ENCODE measurements around the gene PLCB1. TPM values are rescaled to one million over a fixed set of nuclear protein-coding genes. Genes with fewer than 3 reads are reported as not detected.

The PLCB1 gene
- polyA plus RNA-seq, 3 donors from 2014 or later: 11.0 to 20.4 (median 12.6) TPM

- peaks cover 2 to 16% (median 3%) of the 10 kb centered on the region in 3 donors for H3K27me3 Mint-ChIP-seq (ENCODE audit: low read depth in 3 of 3)
- no peak overlapping the region for H3K27ac Mint-ChIP-seq
- DNase-seq: no peak
- no peak overlapping the region for H3K4me3 Mint-ChIP-seq
- no peaks in the 10 kb centered on the region for H3K4me1 Mint-ChIP-seq
- no peaks in the 10 kb centered on the region for H3K9me3 Mint-ChIP-seq
- no peaks in the 10 kb centered on the region for H3K36me3 Mint-ChIP-seq
Measured at GRCh38 chr20:8118760-8119159, 13.3 kb upstream of the PLCB1 start.

GRCh38 chr20:8121666-8122065, 10.4 kb upstream of the PLCB1 start:
- Mint-ChIP-seq H3K27me3 (ENCODE audit: low read depth in 3 of 3) (peaks cover 4 to 11% (median 6%) of the 10 kb centered on the region in 3 donors), H3K27ac (no peak overlapping the region), H3K4me1 (no peaks in the 10 kb centered on the region), H3K9me3 (no peaks in the 10 kb centered on the region), H3K36me3 (no peaks in the 10 kb centered on the region), H3K4me3 (no peak overlapping the region)
- no peak for DNase-seq

GRCh38 chr20:8124639-8125038, 7.4 kb upstream of the PLCB1 start:
- Mint-ChIP-seq H3K27ac (no peak overlapping the region), H3K27me3 (ENCODE audit: low read depth in 3 of 3) (peaks cover 4 to 11% (median 4%) of the 10 kb centered on the region in 3 donors), H3K4me3 (no peak overlapping the region), H3K36me3 (no peaks in the 10 kb centered on the region), H3K9me3 (no peaks in the 10 kb centered on the region), H3K4me1 (no peaks in the 10 kb centered on the region)
- no peak for DNase-seq

- no peaks in the 10 kb centered on the region for H3K36me3 Mint-ChIP-seq
Measured at GRCh38 chr20:8126181-8126580, 5.9 kb upstream of the PLCB1 start.

GRCh38 chr20:8126841-8127378, 5.2 kb upstream of the PLCB1 start:
- peaks cover 4 to 6% of the 10 kb centered on the region in 2 donors for H3K4me1 Mint-ChIP-seq
- H3K27ac Mint-ChIP-seq: no peak overlapping the region
- no peaks in the 10 kb centered on the region for H3K36me3 Mint-ChIP-seq
- DNase-seq: no peak
- no peaks in the 10 kb centered on the region for H3K9me3 Mint-ChIP-seq
- no peak overlapping the region for H3K4me3 Mint-ChIP-seq
- H3K27me3 Mint-ChIP-seq (ENCODE audit: low read depth in 3 of 3): peaks cover 2 to 10% (median 10%) of the 10 kb centered on the region in 3 donors

More at GRCh38 chr20:8126181-8126580, 5.9 kb upstream of the PLCB1 start:
- no peaks in the 10 kb centered on the region for H3K4me1 Mint-ChIP-seq
- H3K27me3 Mint-ChIP-seq (ENCODE audit: low read depth in 3 of 3): peaks cover 2 to 8% (median 5%) of the 10 kb centered on the region in 3 donors
- no peak overlapping the region for H3K27ac Mint-ChIP-seq
- H3K4me3 Mint-ChIP-seq: no peak overlapping the region
- no peak for DNase-seq
- H3K9me3 Mint-ChIP-seq: no peaks in the 10 kb centered on the region

- DNase-seq: no peak
- Mint-ChIP-seq H3K9me3 (no peaks in the 10 kb centered on the region), H3K4me1 (peaks cover 5 to 7% of the 10 kb centered on the region in 2 donors)
Measured at GRCh38 chr20:8127553-8128255, 4.4 kb upstream of the PLCB1 start.

GRCh38 chr20:8128291-8129060, 3.6 kb upstream of the PLCB1 start:
- Mint-ChIP-seq H3K27ac (no peak overlapping the region), H3K4me3 (no peak overlapping the region), H3K9me3 (no peaks in the 10 kb centered on the region), H3K4me1 (peaks cover 13 to 14% of the 10 kb centered on the region in 2 donors), H3K36me3 (no peaks in the 10 kb centered on the region), H3K27me3 (ENCODE audit: low read depth in 3 of 3) (peaks cover 2 to 12% (median 7%) of the 10 kb centered on the region in 3 donors)
- no peak for DNase-seq

More at GRCh38 chr20:8127553-8128255, 4.4 kb upstream of the PLCB1 start:
- Mint-ChIP-seq H3K27ac (no peak overlapping the region), H3K36me3 (no peaks in the 10 kb centered on the region), H3K27me3 (ENCODE audit: low read depth in 3 of 3) (peaks cover 2 to 10% (median 9%) of the 10 kb centered on the region in 3 donors), H3K4me3 (no peak overlapping the region)

- no peaks in the 10 kb centered on the region for H3K9me3 Mint-ChIP-seq
- H3K27me3 Mint-ChIP-seq (ENCODE audit: low read depth in 3 of 3): peaks cover 2 to 12% (median 7%) of the 10 kb centered on the region in 3 donors
- no peaks in the 10 kb centered on the region for H3K36me3 Mint-ChIP-seq
- no peak overlapping the region for H3K4me3 Mint-ChIP-seq
- H3K4me1 Mint-ChIP-seq: peaks cover 22 to 24% of the 10 kb centered on the region in 2 donors
- no peak overlapping the region for H3K27ac Mint-ChIP-seq
- DNase-seq: no peak
Measured at GRCh38 chr20:8129211-8129976, 2.7 kb upstream of the PLCB1 start.

GRCh38 chr20:8130840-8131526, 1.1 kb upstream of the PLCB1 start:
- Mint-ChIP-seq H3K36me3 (no peaks in the 10 kb centered on the region), H3K4me1 (peaks cover 36 to 40% of the 10 kb centered on the region in 2 donors), H3K27me3 (ENCODE audit: low read depth in 3 of 3) (peaks cover 0 to 10% (median 7%) of the 10 kb centered on the region in 3 donors), H3K27ac (no peak overlapping the region), H3K4me3 (peak overlapping the region in 1 of 5 donors; percentile 81), H3K9me3 (no peaks in the 10 kb centered on the region)
- DNase-seq: no peak

- DNase-seq: peak in 2 of 3 donors; percentile 20 to 45
- H3K27me3 Mint-ChIP-seq (ENCODE audit: low read depth in 3 of 3): peaks cover 0 to 10% (median 7%) of the 10 kb centered on the region in 3 donors
- no peaks in the 10 kb centered on the region for H3K9me3 Mint-ChIP-seq
- H3K36me3 Mint-ChIP-seq: no peaks in the 10 kb centered on the region
- H3K4me3 Mint-ChIP-seq: peak overlapping the region; percentile 89 to 95 (median 93)
- peaks cover 37 to 50% of the 10 kb centered on the region in 2 donors for H3K4me1 Mint-ChIP-seq
- H3K27ac Mint-ChIP-seq: peak overlapping the region in 5 of 6 donors; percentile 3 to 62 (median 59)
Measured at GRCh38 chr20:8132484-8133309, 631 bp downstream of the PLCB1 start.

GRCh38 chr20:8133310-8133768, 1.3 kb downstream of the PLCB1 start:
- Mint-ChIP-seq H3K4me3 (peak overlapping the region; percentile 89 to 95 (median 93)), H3K27me3 (ENCODE audit: low read depth in 3 of 3) (peaks cover 0 to 10% (median 7%) of the 10 kb centered on the region in 3 donors), H3K27ac (peak overlapping the region in 3 of 6 donors; percentile 3 to 67 (median 62)), H3K9me3 (no peaks in the 10 kb centered on the region), H3K4me1 (peaks cover 38 to 57% of the 10 kb centered on the region in 2 donors), H3K36me3 (no peaks in the 10 kb centered on the region)
- DNase-seq: no peak

- H3K4me1 Mint-ChIP-seq: peaks cover 40 to 57% of the 10 kb centered on the region in 2 donors
- no peaks in the 10 kb centered on the region for H3K9me3 Mint-ChIP-seq
- DNase-seq: no peak
- no peaks in the 10 kb centered on the region for H3K36me3 Mint-ChIP-seq
- peaks cover 0 to 10% (median 7%) of the 10 kb centered on the region in 3 donors for H3K27me3 Mint-ChIP-seq (ENCODE audit: low read depth in 3 of 3)
- H3K27ac Mint-ChIP-seq: peak overlapping the region in 2 of 6 donors; percentile 3 to 56
- peak overlapping the region; percentile 89 to 95 (median 93) for H3K4me3 Mint-ChIP-seq
Measured at GRCh38 chr20:8133851-8134451, 1.9 kb downstream of the PLCB1 start.
